ENCODE data around the gene TFCP2L1. TPM values are rescaled to one million over a fixed set of nuclear protein-coding genes. Genes with fewer than 3 reads are reported as not detected.

Gene TFCP2L1
- total RNA-seq, 4 donors from 2014 or later, result 18.3 to 75.8 (median 49.3) TPM

DNA sequence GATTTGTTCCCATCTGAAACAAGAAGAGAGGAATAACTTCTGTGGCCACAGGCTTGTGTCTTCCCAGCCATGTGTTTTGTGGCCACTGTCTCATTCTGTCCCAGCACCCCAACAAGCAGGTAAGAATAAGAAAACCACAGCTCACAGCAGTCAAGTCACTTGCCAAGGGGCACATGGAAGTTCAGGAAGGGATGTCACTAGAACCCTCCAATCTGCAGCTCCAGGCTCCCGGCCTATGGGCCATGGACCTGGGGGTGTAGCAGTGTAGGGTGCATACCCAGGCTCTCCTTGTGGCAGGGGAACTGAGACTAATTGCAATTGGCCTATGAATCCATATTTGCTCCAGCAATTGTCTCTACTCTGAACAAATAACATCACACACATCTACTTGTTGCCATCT, 112.5 kb downstream of the TFCP2L1 start:
- WGBS, 2 donors, result 77 to 100% methylated on average over 1 of the region's 1 CpG
- TF ChIP-seq CTCF (IDR thresholded peaks at IDR 0.05) (no peak), POLR2A (IDR thresholded peaks at IDR 0.05) (no peak)
- intact Hi-C loops (cut with DNase I; ENCODE audit: low total_unique reads), result no loop called here
- peak in 1 of 2 donors; percentile 68 for DNase-seq (ENCODE audit: low spot score in 2 of 2)
- H3K4me3 ChIP-seq (ENCODE audit: low read depth, poor library complexity, severe bottlenecking), result no peak overlapping the region

GRCh38 chr2:121171625-121172119, 113.3 kb downstream of the TFCP2L1 start:
- WGBS, 2 donors, result 58 to 78% methylated on average over 7 of the region's 7 CpGs
- intact Hi-C loops (cut with DNase I; ENCODE audit: low total_unique reads), result no loop called here
- peak in 1 of 2 donors; percentile 62 for DNase-seq (ENCODE audit: low spot score in 2 of 2)
- TF ChIP-seq POLR2A (IDR thresholded peaks at IDR 0.05) (no peak), CTCF (IDR thresholded peaks at IDR 0.05) (no peak)
- H3K4me3 ChIP-seq (ENCODE audit: low read depth, poor library complexity, severe bottlenecking), result no peak overlapping the region

GRCh38 chr2:121170577-121170976, 114.4 kb downstream of the TFCP2L1 start:
- no peak for DNase-seq (ENCODE audit: low spot score in 2 of 2)
- WGBS, 2 donors, result 77 to 89% methylated on average over 1 of the region's 1 CpG
- TF ChIP-seq POLR2A (IDR thresholded peaks at IDR 0.05) (no peak), CTCF (IDR thresholded peaks at IDR 0.05) (no peak)
- H3K4me3 ChIP-seq (ENCODE audit: low read depth, poor library complexity, severe bottlenecking), result no peak overlapping the region
- intact Hi-C loops (cut with DNase I; ENCODE audit: low total_unique reads), result no loop called here

DNA sequence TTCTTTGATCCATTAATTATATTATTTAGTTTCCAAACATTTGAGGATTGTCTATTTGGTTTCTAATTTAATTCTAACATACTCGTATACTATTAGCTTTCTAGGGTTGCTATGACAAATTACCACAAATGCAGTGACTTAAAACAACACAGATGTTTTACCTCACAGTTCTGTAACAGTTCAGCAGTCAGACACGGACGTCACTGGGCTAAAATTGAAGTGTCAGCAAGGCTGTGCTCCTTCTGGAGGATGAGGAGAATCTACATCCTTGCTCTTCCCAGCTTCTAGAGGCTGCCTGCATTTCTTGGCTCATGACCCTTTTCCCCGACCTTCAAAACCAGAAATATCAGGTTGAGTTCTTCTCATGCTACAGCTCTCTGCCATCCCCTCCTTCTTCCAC, 117.6 kb downstream of the TFCP2L1 start:
- no peak overlapping the region for H3K4me3 ChIP-seq (ENCODE audit: low read depth, poor library complexity, severe bottlenecking)
- peak in 1 of 2 donors; percentile 32 for DNase-seq (ENCODE audit: low spot score in 2 of 2)
- TF ChIP-seq POLR2A (IDR thresholded peaks at IDR 0.05) (no peak), CTCF (IDR thresholded peaks at IDR 0.05) (no peak)
- WGBS, 2 donors, result 63 to 65% methylated on average over 4 of the region's 4 CpGs
- intact Hi-C loops (cut with DNase I; ENCODE audit: low total_unique reads), result no loop called here

Other genes starting within 250 kb of the TFCP2L1 start
- under 1 TPM in 1 of 4 donors, not detected in 3; under 0.01 TPM for gene RNU4ATAC, start 245.7 kb upstream of the TFCP2L1 start, total RNA-seq